ENCODE results near the gene HOXD9. TPM values are rescaled to one million over a fixed set of nuclear protein-coding genes. Genes with fewer than 3 reads are reported as not detected.

The HOXD9 gene
- total RNA-seq, 4 donors from 2014 or later: 2.7 to 13.3 (median 7.5) TPM

- in situ Hi-C loops (cut with MboI; ENCODE audit: low pct_ligation_motif_present in 1 of 4, low pct_unique_long_range_greater_than_20kb in 1 of 4, low sequenced_read_pairs in 3 of 4): loop anchor here in 2 of 4 donors (25.0 kb wide), 2 partner anchors 399 to 724 kb away; no protein-coding TSS in a partner anchor
- intact Hi-C loops (cut with DNase I; ENCODE audit: low total_unique reads): loop anchor here (5.0 to 10.0 kb wide), 3 partner anchors 399 to 831 kb away; no protein-coding TSS in a partner anchor
- H3K36me3 ChIP-seq: no peaks in the 10 kb centered on the region
- H3K4me1 ChIP-seq: peaks cover 3 to 42% (median 24%) of the 10 kb centered on the region in 4 donors
- H3K27ac ChIP-seq: no peak overlapping the region
- H3K9me3 ChIP-seq: no peaks in the 10 kb centered on the region
- H3K27me3 ChIP-seq: peaks cover 100% of the 10 kb centered on the region
- 0 to 7% methylated on average over 5 to 45 of the region's 46 CpGs for WGBS, 2 donors (ENCODE audit: low coverage in 1 of 2)
- DNase-seq: peak; percentile 49
- TF ChIP-seq POLR2A (IDR thresholded peaks at IDR 0.05) (no peak), CTCF (IDR thresholded peaks at IDR 0.05) (peak; percentile 23 to 39 (median 33)), POLR2AphosphoS5 (IDR thresholded peaks at IDR 0.05) (no peak), EP300 (IDR thresholded peaks at IDR 0.05; ENCODE audit: low read depth) (no peak)
- H3K4me3 ChIP-seq: no peak overlapping the region
These were observed 36.4 kb upstream of the HOXD9 start for GRCh38 chr2:176085861-176086771.

GRCh38 chr2:176087330-176088047 lies 35.0 kb upstream of the HOXD9 start:
- TF ChIP-seq POLR2AphosphoS5 (IDR thresholded peaks at IDR 0.05): no peak
- no peak for TF ChIP-seq EP300 (IDR thresholded peaks at IDR 0.05; ENCODE audit: low read depth)
- no peak for TF ChIP-seq POLR2A (IDR thresholded peaks at IDR 0.05)
- no peak for TF ChIP-seq CTCF (IDR thresholded peaks at IDR 0.05)
- in situ Hi-C loops (cut with MboI; ENCODE audit: low pct_ligation_motif_present in 1 of 4, low pct_unique_long_range_greater_than_20kb in 1 of 4, low sequenced_read_pairs in 3 of 4) (loop anchor here in 2 of 4 donors (25.0 kb wide), 2 partner anchors 400 to 725 kb away; no protein-coding TSS in a partner anchor), intact Hi-C loops (cut with DNase I; ENCODE audit: low total_unique reads) (loop anchor here (5.0 to 10.0 kb wide), 3 partner anchors 400 to 833 kb away; no protein-coding TSS in a partner anchor)
- DNase-seq: no peak
- Histone ChIP-seq H3K4me1 (peaks cover 0 to 39% (median 21%) of the 10 kb centered on the region in 4 donors), H3K27ac (no peak overlapping the region), H3K9me3 (no peaks in the 10 kb centered on the region), H3K36me3 (no peaks in the 10 kb centered on the region), H3K4me3 (peak overlapping the region in 2 of 4 donors; percentile 15 to 48), H3K27me3 (peaks cover 100% of the 10 kb centered on the region)
- WGBS, 2 donors (ENCODE audit: low coverage in 1 of 2): 45 to 53% methylated on average over 2 to 29 of the region's 29 CpGs

GRCh38 chr2:176088048-176088936 lies 34.2 kb upstream of the HOXD9 start:
- peak; percentile 59 for DNase-seq
- intact Hi-C loops (cut with DNase I; ENCODE audit: low total_unique reads) (loop anchor here (5.0 to 10.0 kb wide), 3 partner anchors 401 to 833 kb away; no protein-coding TSS in a partner anchor), in situ Hi-C loops (cut with MboI; ENCODE audit: low pct_ligation_motif_present in 1 of 4, low pct_unique_long_range_greater_than_20kb in 1 of 4, low sequenced_read_pairs in 3 of 4) (loop anchor here in 2 of 4 donors (25.0 kb wide), 2 partner anchors 401 to 726 kb away; no protein-coding TSS in a partner anchor)
- Histone ChIP-seq H3K4me1 (peaks cover 3 to 39% (median 26%) of the 10 kb centered on the region in 4 donors), H3K9me3 (no peaks in the 10 kb centered on the region), H3K36me3 (no peaks in the 10 kb centered on the region), H3K27ac (no peak overlapping the region), H3K27me3 (peaks cover 100% of the 10 kb centered on the region), H3K4me3 (peak overlapping the region in 2 of 4 donors; percentile 15 to 48)
- WGBS, 2 donors (ENCODE audit: low coverage in 1 of 2): 0 to 11% methylated on average over 3 to 49 of the region's 49 CpGs
- TF ChIP-seq EP300 (IDR thresholded peaks at IDR 0.05; ENCODE audit: low read depth): no peak
- TF ChIP-seq CTCF (IDR thresholded peaks at IDR 0.05): peak; percentile 67 to 79 (median 73)
- no peak for TF ChIP-seq POLR2A (IDR thresholded peaks at IDR 0.05)
- peak in 1 of 3 donors; percentile 8 for TF ChIP-seq POLR2AphosphoS5 (IDR thresholded peaks at IDR 0.05)

All from transverse colon (tissue), 4 donors.